ENCODE measurements around the gene ODF2L. TPM values are rescaled to one million over a fixed set of nuclear protein-coding genes. Genes with fewer than 3 reads are reported as not detected.

Gene ODF2L
- total RNA-seq, 1 experiment from 2014 or later: 39.0 TPM

GRCh38 chr1:86370601-86371022 is 25.5 kb downstream of the ODF2L start:
- Mint-ChIP-seq H3K9me3 (ENCODE audit: unreplicated experiment) (no peaks in the 10 kb centered on the region), H3K27me3 (ENCODE audit: insufficient read depth, unreplicated experiment) (no peaks in the 10 kb centered on the region), H3K27ac (ENCODE audit: low read depth, unreplicated experiment) (no peak overlapping the region), H3K36me3 (ENCODE audit: insufficient read depth, unreplicated experiment) (peaks cover 10% of the 10 kb centered on the region), H3K4me3 (ENCODE audit: unreplicated experiment) (no peak overlapping the region), H3K4me1 (ENCODE audit: insufficient read depth, unreplicated experiment) (no peaks in the 10 kb centered on the region)
- no peak for TF ChIP-seq CTCF (IDR thresholded peaks at IDR 0.05; ENCODE audit: unreplicated experiment)
- ChIA-PET POLR2A (interaction anchor here (0.5 kb wide), 1 partner anchor 170 kb away, joined by 3 read pairs; no protein-coding TSS in a partner anchor), CTCF (interaction anchor here (0.7 kb wide), 1 partner anchor 15 kb away, joined by 3 read pairs; no protein-coding TSS in a partner anchor)
- intact Hi-C loops (cut with micrococcal nuclease): no loop called here
- BruUV-seq (replicated peaks): no TSS peak
- DNase-seq (ENCODE audit: unreplicated experiment): no peak

GRCh38 chr1:86365896-86366295 is 30.2 kb downstream of the ODF2L start:
- no TSS peak for BruUV-seq (replicated peaks)
- Mint-ChIP-seq H3K4me3 (ENCODE audit: unreplicated experiment) (no peak overlapping the region), H3K9me3 (ENCODE audit: unreplicated experiment) (no peaks in the 10 kb centered on the region), H3K27ac (ENCODE audit: low read depth, unreplicated experiment) (no peak overlapping the region), H3K27me3 (ENCODE audit: insufficient read depth, unreplicated experiment) (no peaks in the 10 kb centered on the region), H3K36me3 (ENCODE audit: insufficient read depth, unreplicated experiment) (peaks cover 7% of the 10 kb centered on the region), H3K4me1 (ENCODE audit: insufficient read depth, unreplicated experiment) (no peaks in the 10 kb centered on the region)
- intact Hi-C loops (cut with micrococcal nuclease): no loop called here
- POLR2A ChIA-PET: no interaction called here
- CTCF ChIA-PET: no interaction called here
- DNase-seq (ENCODE audit: unreplicated experiment): no peak
- TF ChIP-seq CTCF (IDR thresholded peaks at IDR 0.05; ENCODE audit: unreplicated experiment): no peak

GRCh38 chr1:86362807-86363206 is 33.3 kb downstream of the ODF2L start:
- TF ChIP-seq CTCF (IDR thresholded peaks at IDR 0.05; ENCODE audit: unreplicated experiment): no peak
- Mint-ChIP-seq H3K9me3 (ENCODE audit: unreplicated experiment) (no peaks in the 10 kb centered on the region), H3K27me3 (ENCODE audit: insufficient read depth, unreplicated experiment) (no peaks in the 10 kb centered on the region), H3K27ac (ENCODE audit: low read depth, unreplicated experiment) (peak overlapping the region; percentile 14), H3K4me3 (ENCODE audit: unreplicated experiment) (no peak overlapping the region), H3K36me3 (ENCODE audit: insufficient read depth, unreplicated experiment) (peaks cover 14% of the 10 kb centered on the region), H3K4me1 (ENCODE audit: insufficient read depth, unreplicated experiment) (no peaks in the 10 kb centered on the region)
- POLR2A ChIA-PET: no interaction called here
- CTCF ChIA-PET: interaction anchor here (0.6 kb wide), 1 partner anchor 649 kb away, joined by 3 read pairs; no protein-coding TSS in a partner anchor
- intact Hi-C loops (cut with micrococcal nuclease): no loop called here
- no peak for DNase-seq (ENCODE audit: unreplicated experiment)
- BruUV-seq (replicated peaks): no TSS peak

GRCh38 chr1:86357796-86358195 is 38.3 kb downstream of the ODF2L start:
- intact Hi-C loops (cut with micrococcal nuclease): no loop called here
- H3K4me3 Mint-ChIP-seq (ENCODE audit: unreplicated experiment): no peak overlapping the region

More at GRCh38 chr1:86357796-86358195, 38.3 kb downstream of the ODF2L start:
- no peaks in the 10 kb centered on the region for H3K27me3 Mint-ChIP-seq (ENCODE audit: insufficient read depth, unreplicated experiment)
- no peaks in the 10 kb centered on the region for H3K9me3 Mint-ChIP-seq (ENCODE audit: unreplicated experiment)
- POLR2A ChIA-PET: interaction anchor here (0.6 kb wide), 1 partner anchor 477 kb away, joined by 3 read pairs; no protein-coding TSS in a partner anchor
- TF ChIP-seq CTCF (IDR thresholded peaks at IDR 0.05; ENCODE audit: unreplicated experiment): no peak
- no peaks in the 10 kb centered on the region for H3K4me1 Mint-ChIP-seq (ENCODE audit: insufficient read depth, unreplicated experiment)
- no TSS peak for BruUV-seq (replicated peaks)
- no peak for DNase-seq (ENCODE audit: unreplicated experiment)
- CTCF ChIA-PET: no interaction called here
- peaks cover 39% of the 10 kb centered on the region for H3K36me3 Mint-ChIP-seq (ENCODE audit: insufficient read depth, unreplicated experiment)
- H3K27ac Mint-ChIP-seq (ENCODE audit: low read depth, unreplicated experiment): no peak overlapping the region
